GM19240 (cell line): Measurements from ENCODE around the gene HLCS.

Experiments used
- DNase-seq: peaks from one replicate; pipeline ENCODE4 v3.0.0; 2011; ENCODE audit warnings: low spot score; ENCODE audit not compliant: insufficient read length

The HLCS gene

DNA sequence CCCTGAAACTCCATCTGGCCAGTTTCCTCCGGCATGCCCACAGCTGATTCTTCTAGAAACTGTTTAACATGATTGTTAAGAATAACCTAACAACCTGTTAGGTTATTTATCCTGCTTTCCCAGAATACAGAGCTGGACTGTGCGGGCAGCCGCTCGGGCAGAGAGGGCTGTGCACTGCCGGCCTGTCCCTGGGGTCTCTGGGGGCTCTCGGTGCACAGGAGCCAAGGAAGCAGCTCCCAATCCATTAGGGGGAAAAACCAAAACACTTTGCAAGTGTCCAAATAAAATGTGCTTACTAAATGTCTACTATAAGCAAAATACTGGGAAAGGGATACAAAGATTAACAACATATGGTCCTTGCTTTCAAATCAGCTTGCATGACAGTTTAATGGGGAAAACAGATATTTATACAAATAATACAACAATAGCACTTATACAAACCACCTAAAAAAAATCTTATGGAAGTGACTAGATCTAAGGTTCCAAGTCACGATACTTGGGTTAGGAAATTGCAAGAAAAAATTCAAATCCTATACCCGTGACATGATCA is 50.7 kb downstream of the HLCS start:
- DNase-seq = no peak

DNA sequence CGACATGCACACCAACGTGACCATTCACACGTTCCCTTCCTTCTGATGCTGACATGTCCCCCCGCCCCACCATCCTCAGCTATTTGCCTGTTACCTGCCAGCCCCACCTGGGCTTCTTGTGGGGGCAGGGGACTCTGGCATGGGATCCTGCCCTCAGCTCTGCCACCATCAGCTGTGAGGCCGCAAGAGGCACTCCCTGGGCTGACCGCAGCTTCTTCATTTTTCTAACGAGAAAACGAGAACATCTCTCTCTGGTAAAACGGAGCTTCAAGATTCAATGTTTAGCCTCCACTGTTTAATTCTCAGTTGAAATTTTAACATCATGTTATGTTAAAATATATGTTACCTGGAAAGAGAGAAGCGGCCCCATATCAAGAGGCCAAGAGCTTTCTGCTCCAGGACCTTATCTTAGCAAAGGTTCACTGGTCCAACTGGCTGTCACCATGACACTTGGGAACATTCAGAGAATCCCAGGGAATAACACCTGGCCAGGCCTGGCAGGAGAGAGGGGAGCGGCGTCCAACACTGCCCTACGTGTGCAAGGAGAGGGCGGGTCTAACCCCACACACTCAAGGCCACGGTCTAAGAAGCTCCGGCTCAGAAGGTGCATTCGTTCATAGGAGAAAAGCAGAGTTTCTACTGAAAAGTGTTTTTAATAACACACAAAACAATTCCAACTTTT is 51.3 kb downstream of the HLCS start:
- DNase-seq = no peak

DNA sequence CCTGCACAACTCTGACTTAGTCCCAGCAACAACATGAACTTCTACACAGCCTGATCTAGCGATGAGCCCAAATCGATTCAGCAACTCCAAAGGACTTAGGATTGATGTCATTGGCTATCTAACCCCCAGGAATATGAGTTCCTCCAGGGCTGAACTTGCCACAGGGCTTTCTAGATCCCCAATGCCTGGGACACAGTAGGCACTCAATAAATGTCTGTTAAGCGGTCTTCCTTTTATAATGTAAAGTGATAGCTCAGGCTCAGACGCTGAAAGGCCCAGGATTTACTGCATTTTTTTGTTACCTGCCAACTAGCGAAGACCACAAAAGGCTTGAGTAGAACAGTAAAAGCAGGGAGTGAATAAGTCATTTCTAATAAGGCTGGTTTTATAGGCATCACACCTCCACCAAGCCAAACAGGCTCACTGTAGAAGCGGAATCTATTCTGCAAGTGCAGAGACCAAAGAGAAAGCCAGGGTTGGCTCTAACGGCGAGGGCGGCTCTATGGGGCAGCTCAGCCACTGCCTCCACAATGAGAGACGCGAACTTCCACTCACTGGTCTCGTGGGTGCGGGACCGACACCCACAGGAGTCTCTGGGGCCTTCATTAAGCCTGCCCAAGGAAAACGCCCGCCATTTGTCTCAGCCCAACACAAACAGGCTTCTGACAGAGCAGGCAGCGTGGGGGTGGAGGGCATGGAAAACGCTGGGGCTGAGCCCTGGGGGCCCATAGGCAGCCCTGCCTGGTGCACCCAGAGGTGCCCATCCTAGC is 52.0 kb downstream of the HLCS start:
- DNase-seq = no peak

DNA sequence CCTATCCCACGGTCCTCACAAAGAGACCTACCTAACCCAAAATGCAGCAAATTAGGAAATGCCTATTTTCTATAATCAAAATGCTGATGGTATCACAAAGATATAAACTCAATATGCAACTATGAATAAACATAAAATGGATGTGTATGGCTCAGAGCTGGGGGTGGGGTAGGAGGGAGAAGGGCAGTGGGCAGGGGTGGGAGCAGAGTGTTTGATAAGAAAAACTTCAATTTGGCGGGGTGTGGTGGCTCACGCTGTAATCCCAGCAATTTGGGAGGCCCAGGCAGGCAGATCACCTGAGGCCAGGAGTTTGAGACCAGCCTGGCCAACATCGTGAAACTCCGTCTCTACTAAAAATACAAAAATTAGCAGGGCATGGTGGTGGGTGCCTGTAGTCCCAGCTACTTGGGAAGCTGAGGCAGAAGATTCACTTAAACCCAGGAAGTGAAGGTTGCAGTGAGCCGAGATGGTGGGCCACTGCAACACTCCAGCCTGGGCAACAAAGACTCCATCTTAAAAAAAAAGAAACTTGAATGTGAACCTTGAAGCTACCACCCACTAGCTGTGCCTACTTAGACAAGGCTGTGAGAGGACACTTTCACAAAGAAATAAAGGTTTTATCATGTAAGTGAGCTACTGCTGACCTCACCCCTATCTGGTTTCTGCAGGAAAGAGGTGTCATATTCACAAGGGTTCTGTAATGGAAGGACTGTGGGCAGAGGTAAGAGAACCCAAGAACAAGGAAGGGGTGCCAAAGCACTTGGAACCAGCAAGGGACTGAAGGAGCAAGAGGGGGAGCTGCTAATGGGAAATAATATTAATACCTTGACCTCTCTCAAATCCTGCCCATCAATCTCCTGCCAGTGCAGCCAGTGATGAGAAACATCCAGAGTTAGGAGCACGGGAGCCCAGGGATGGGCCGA is 53.0 kb downstream of the HLCS start:
- DNase-seq = no peak

DNA sequence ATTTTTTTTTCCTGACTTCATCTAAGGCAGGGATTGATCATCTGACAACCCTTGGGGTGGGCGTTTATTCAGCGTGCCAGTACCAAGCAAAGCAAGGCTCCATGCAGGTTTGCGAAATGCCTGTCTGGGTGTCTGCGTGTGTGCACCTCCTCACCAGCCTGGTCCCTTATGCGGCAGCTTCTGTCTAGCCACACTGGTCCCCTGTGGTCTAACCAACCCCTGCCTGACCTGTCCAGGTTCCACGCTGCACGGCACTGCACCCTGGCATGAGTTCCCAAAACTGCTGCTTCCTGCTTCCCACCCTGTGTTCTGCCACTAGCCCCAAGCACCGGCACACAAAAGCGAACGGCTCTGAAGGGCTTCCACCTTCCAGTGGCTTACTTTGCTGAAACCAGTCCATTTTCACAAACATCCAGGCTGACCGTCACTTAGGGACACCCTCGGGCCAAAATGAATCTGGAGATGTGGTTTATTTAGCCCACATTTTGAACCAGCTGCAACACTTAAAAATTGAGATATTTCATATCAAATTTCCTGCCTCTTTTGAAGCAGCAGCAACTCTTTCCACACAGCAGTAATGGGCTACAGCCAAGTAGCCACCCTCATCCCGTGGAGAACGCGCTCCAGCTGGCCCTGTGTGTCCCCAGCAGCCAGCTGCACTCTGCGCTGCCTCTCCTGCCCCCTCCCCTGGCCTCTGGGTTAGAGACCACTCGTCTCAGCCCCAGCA is 55.7 kb downstream of the HLCS start:
- no peak for DNase-seq

DNA sequence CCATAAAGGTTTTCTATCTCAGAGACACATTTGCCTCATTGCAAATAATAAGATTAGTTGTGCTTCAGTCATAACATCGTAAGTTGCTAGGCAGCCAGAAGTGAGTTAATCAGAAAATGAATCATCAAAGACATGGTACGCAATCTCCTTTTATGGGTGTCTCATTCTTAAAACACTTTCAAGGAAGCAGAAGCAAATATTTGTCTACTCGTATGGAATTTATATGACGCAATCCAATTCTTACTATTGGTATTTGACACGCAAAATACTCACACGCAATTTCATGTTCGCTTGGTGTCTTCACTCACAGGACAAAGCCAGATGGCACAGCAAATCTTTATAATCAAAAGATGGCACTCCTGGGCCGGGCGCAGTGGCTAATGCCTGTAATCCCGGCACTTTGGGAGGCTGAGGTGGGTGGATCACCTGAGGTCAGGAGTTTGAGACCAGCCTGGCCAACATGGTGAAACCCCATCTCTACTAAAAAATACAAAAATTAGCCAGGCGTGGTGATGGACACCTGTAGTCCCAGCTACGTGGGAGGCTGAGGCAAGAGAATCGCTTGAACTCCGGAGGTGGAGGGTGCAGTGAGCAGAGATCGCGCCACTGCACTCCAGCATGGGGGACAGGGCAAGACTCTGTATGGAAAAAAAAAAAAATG is 56.4 kb downstream of the HLCS start:
- no peak for DNase-seq

DNA sequence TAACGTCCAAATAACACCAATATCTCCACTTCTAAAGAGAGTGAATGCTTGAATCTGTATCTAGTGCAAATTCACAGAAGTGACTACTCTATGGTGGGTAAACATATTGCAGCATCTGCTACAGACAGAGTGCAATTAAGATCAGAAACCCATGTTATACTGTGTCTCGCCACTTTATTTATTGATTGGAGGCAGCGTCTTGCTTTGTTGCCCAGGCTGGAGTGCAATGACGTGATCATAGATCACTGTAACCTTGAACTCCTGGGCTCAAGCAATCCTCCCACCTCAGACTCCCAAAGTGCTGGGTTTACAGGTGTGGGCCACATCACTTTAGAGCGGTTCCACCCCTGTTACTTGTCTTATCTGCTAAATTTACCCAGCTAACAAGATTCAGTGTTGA is 57.0 kb downstream of the HLCS start:
- no peak for DNase-seq

DNA sequence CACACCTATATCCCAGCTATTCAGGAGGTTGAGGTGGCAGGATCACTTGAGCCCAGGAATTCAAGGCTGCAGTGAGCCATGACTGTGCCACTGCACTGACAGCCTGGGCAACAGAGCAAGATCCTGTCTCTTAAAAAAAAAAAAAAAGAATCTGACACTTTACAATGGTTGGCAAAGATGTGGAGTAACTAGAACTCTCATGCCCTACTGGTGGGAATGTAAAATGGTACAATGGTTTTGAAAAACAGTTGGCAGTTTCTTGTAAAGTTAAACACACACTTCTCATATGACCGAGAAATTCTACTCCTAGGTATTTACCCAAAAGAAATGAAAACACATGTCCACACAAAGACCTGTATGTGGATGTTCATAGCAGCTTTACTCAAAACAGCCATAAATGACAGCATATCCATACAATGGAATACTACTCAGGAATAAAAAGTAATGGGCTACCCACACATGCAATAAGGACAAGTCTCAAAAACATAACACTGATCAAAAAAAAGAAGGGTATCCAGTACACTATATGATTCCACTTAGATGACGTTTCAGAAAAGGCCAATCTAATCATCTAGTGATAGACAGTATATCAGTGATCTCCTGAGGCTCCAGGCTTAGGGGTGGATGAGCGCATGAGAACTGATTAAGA is 58.1 kb downstream of the HLCS start:
- DNase-seq = no peak

DNA sequence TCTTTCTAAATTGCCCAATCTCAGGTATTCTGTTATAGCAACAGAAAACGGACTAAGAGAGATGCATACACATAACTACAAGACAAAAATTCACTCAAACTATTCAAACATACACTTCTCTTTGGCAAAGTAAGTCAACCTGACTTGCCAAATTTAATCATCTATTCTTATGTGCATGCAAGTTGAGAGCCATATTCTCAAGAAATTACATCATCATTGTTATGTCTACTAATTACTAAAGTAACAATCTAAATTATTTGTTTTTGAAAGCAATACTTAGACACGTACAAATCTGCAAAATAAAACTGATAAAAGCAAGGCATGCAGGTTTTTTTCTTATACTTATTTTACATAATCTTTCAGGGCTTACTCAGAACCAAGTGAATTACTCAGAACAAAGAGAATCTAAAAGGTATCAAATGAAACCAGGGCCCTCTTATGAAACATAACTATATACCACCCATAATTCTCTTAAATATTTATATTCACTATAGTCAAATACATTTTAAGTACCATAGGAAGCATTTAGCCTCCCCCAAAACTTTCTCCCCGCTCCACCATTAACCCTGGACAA is 62.3 kb downstream of the HLCS start:
- no peak for DNase-seq

DNA sequence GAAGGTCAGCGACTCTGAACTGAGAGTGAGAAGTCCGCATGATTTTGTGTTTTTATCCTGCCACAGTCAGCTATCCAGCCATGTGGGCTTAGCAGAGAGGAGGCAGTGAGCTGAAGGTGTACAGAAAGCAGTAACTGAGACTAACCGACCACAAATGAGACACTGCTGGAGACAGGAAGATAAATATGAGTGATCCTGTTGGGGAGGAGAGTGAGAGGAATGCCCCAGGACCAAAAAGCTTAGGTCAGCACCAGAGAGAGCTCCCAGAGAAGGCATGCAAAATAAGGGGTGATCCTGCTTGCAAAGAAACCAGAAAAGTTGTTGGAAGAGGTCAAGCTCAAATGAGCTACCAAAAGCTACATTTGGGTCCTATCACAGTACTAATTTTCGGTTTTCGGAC is 63.7 kb downstream of the HLCS start:
- DNase-seq = no peak

DNA sequence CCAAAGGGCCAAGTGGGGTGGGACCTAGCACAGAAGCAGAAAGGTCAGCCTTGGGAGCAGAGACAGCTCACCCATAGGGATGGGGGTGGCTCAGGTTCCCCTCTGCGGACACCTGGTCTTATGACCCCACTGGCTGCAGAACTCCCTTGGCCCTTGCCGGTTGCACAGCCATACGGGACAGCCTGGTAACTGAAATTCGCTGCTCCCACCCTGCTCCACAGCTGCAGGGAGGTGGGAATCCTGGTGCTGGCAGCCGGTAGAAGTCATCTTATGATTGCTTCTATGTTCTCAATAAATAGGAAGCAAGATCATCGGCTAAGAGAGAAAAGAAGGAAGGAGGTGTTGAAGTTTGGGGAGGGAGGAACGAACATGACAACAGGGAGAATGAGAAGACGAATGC is 64.1 kb downstream of the HLCS start:
- no peak for DNase-seq

DNA sequence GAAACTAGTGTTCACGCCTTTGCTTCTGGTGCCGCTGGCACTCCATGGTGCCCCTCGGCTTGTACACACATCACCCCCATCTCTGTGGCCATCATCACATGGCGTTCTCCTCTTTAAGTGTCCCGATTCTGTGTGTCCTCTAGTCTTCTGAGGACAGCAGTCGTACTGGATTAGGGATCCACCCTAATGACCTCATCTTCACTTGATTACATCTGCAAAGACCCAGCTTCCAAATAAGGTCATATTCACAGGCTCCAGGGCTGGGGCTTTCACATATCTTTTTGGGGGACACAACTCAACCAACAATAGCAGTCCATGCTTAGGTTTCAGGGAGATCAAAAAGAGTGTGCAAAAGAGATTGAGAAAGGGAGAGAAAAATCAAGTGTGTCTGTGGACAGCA is 64.9 kb downstream of the HLCS start:
- no peak for DNase-seq

DNA sequence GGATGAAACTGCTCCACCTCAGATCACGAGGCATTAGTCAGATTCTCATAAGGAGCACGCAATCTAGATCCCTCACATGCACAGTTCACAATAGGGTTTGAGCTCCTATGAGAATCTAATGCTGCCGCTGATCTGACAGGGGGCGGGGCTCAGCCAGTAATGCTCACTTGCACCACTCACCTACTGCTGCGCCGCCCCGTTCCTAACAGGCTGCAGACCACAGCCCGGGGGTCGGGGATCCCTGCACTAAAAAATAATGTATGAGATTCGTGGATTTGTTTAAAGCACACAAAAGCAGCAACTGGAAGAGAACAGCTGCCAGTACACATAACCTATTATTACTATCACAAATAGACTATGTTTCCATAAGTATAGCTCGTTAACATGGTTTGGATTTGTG is 72.9 kb downstream of the HLCS start:
- no peak for DNase-seq

DNA sequence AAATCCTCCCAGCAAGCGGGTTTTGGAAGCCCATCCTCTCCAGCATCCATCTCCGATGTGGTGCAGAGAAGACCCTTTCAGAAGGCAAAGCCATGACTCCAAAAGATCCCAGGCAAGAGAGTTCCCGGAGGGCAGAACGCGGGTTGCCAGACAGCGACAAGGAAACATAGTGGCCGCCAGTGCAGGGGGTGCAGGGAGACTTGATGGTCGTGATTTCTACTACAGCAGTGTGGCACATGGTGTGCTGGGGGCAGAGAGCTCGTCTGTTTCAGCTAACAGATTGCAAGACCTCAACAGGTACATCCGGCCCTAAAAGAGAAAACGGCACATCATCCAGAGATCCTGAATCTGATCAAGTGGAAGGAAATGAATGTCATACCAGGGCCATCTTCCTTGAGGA is 74.3 kb downstream of the HLCS start:
- DNase-seq = no peak

DNA sequence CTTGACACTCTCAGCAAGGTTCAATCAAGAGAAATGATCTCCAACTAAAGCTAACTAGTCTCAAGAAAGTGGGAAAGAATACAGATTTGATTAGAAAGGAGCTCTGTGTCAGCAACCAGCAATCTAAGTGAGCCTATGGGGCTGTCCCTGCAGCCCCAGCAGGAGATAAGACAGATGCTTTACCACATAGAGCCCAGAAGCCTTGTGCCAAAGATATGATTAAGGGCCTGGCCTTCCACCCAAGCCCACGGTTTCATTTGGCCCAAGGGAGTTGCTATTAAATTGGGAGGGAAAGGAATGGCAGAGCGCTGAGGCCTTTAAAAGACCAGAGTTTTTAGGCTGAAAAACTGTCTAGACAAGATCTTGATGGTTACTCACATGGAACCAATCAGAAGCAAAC is 74.8 kb downstream of the HLCS start:
- no peak for DNase-seq

DNA sequence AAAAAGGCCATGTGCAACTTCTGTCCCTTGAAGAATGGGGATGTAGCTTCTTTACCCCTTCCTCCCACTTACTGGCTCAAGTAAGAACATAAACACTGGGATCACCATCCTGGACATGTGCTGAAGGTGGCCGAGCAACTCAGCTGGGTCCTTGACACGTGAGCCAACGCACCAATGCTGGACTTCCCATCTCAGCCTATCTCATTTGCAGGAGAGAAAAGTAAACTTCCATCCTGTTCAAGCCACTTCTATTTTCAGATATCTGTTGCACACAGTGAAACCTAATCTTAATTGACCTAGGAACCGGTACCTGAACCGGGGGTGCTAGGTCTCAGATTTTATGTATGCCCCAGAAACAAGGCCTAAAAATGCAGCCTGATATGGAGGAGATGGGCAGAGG is 75.3 kb downstream of the HLCS start:
- DNase-seq = no peak

DNA sequence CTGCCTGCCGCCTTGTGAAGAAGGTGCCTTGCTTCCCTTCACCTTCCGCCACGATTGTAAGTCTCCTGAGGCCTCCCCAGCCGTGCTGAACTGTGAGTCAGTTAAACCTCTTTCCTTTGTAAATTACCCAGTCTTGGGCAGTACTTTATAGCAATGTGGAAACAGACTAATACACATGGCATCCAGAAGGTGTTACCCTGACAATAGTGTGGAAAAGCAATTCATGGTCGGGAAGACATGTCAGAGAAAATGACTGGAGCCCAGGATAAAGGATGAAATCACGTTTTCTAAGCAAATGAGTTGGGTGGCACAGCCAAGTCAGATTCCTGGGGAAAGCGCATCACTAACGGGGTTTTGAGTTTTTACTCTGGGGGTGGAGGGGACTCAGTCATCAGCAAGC is 76.4 kb downstream of the HLCS start:
- no peak for DNase-seq

DNA sequence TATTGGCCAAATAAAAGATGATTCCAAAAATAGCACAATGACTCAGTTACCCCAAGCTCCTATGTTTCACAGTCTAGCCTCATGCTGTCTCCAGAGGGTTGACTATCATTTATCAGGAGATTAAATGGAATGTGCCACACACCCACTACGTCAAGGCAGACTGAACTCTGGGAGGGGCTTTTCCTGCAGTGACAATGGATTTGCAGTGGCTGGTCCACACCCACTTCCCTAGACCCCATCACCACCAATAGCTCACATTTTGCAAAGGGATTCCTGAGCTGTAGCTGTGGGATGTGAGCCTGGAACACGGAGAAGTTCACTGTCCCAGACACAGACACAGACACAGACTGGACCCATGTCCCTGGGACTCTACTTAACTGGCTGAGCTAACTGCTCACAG is 77.1 kb downstream of the HLCS start:
- no peak for DNase-seq

DNA sequence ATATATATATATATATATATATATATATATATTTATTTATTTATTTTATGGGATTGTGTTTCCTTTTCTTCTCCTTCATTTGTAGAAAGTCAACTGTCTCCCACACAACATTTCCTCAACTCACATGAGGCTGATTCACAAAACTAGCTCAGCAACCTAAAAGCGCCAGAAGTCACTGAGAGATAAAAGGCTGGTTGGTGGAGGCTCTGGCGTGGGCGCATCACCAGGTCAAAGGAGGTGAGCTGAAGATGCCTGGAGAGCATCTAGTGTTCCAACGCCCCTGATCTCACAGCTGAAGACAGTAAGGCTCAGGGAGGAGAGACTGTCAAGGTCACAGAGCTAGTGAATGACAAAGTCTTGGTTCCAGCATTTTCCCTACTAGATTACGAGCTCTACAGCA is 78.0 kb downstream of the HLCS start:
- no peak for DNase-seq

DNA sequence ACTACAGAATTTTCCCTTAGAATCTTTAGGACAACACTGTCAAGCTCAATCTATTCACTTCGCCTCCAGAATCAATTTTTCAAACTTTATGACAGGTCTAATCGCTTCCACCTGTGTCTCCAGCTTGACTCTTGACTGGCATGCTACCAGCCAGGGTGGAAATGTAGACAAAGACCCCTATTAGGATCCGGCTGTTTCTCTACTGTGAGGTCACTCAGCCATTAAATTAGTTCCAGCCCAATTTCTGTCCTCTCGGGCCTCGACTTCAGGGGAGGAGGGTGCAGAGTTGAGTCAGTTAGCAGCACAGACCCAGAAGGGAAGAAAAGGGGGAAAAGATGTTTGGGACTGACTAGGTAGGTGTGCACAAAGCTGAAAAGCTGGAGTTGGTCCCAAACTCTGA is 78.5 kb downstream of the HLCS start:
- DNase-seq = no peak
